Adrenal gland (tissue), 12 donors: ENCODE data around the gene GALK1. TPM values are rescaled to one million over a fixed set of nuclear protein-coding genes. Genes with fewer than 3 reads are reported as not detected.

ENCODE experiments used
- DNase-seq, 7 donors: peaks; one replicate each; pipeline ENCODE4 v3.0.0-alpha.2; 2019 to 2020
- H3K27ac ChIP-seq, 5 donors: fragments of 200-600 bp; sonication (generic) in 4 of 5; 1 replicate in 3 of 5; 2 replicates in 2 of 5; pipeline versions ENCODE4 v1.5.1 to v1.8.0; 2016 to 2020; ENCODE audit warnings: mild to moderate bottlenecking in 1 of 5
- H3K27me3 ChIP-seq: fragments of 200-600 bp; 2 replicates; pipeline ENCODE4 v1.8.0; 2021
- H3K36me3 ChIP-seq, 2 donors: fragments of 200-600 bp; replicated peaks in 1 of 2; 1 replicate in 1 of 2; 2 replicates in 1 of 2; pipeline versions ENCODE4 v1.5.1 to v1.8.0; 2018 to 2022
- H3K4me1 ChIP-seq, 2 donors: fragments of 200-600 bp; replicated peaks in 1 of 2; 1 replicate in 1 of 2; 2 replicates in 1 of 2; pipeline versions ENCODE4 v1.5.1 to v1.8.0; 2018 to 2021
- H3K4me3 ChIP-seq, 4 donors: fragments of 200-600 bp; sonication (generic) in 3 of 4; one replicate each; pipeline ENCODE4 v1.5.1; 2016 to 2018
- H3K9me3 ChIP-seq, 3 donors: fragments of 200-600 bp; sonication (generic) in 1 of 3; replicated peaks in 1 of 3; 1 replicate in 2 of 3; 2 replicates in 1 of 3; pipeline versions ENCODE4 v1.5.1 to v1.8.0; 2016 to 2021
- POLR2A ChIP-seq, 2 donors: fragments of 450-650 bp; IDR thresholded peaks; one replicate each; pipeline ENCODE4 v1.6.1; 2017; ENCODE audit warnings: antibody characterized with exemption in 2 of 2, mild to moderate bottlenecking in 2 of 2, moderate library complexity in 1 of 2
- WGBS, 4 donors: extraction: QIAGEN DNeasy Blood & Tissue Kit in 2 of 4; methylation state at CpG; one replicate each; pipeline versions ENCODE4 v1.1.5 to v1.1.7; 2013 to 2017; 5-methylcytosine and 5-hydroxymethylcytosine counted together
- intact Hi-C, 2 donors: fragments of 100-400 bp; cut with DNase I; formaldehyde crosslinking; loops; one replicate each; pipeline versions ENCODE4 v1.14.1 to v1.15.0; 2022 to 2023
- polyA plus RNA-seq, 3 donors: library from polyadenylated mRNA; stranded (reverse); fragments of 200-250 nt in 2 of 3; fragments of 350-450 nt in 1 of 3; fragmentation: Illumina TruSeq in 1 of 3; extraction: RNeasy Lipid Tissue Mini Kit (QIAGEN cat#74804) in 1 of 3; gene quantifications; one replicate each; pipeline ENCODE4 v1.2.3, GENCODE V29; 2013 to 2014
- total RNA-seq, 9 donors: library from RNA; depleted of rRNA in 4 of 9; stranded (reverse); fragments of >200 nt in 4 of 9; fragments of 120-200 nt in 1 of 9; fragmentation: NEBNext Ultra II Directional in 1 of 9; extraction: Animal tissue kit (Norgen Biotek cat#: 25700) in 1 of 9; gene quantifications; one replicate each; pipeline versions ENCODE4 v1.1.0 to v1.2.4, GENCODE V29; 2013 to 2023
- TF ChIP-seq, protein P1 (sequence below), 6 experiments: fragments of 450-650 bp in 4 of 6; fragments of 200-600 bp in 2 of 6; sonication (generic) in 1 of 6; IDR thresholded peaks; 1 replicate in 5 of 6; 2 replicates in 1 of 6; pipeline versions ENCODE4 v1.5.1 to v1.8.0; 2016 to 2021; ENCODE audit warnings: antibody characterized with exemption in 6 of 6, mild to moderate bottlenecking in 2 of 6, moderate library complexity in 1 of 6
- donor health status: healthy with polysubstance abuse.
- donor health status: Bipolar disorder and iron deficiency.
- donor health status: DM: yes; HTN: yes; CAD: no.
- donor health status: DM: no; HTN: no; CAD: no.
- donor health status: DM: no; HTN: no; CAD: no.
- donor health status: DM: yes; HTN: yes; CAD: no.

GALK1 gene
- total and polyA plus RNA-seq, 12 donors: 1.4 to 47.3 (median 25.3) TPM

DNA sequence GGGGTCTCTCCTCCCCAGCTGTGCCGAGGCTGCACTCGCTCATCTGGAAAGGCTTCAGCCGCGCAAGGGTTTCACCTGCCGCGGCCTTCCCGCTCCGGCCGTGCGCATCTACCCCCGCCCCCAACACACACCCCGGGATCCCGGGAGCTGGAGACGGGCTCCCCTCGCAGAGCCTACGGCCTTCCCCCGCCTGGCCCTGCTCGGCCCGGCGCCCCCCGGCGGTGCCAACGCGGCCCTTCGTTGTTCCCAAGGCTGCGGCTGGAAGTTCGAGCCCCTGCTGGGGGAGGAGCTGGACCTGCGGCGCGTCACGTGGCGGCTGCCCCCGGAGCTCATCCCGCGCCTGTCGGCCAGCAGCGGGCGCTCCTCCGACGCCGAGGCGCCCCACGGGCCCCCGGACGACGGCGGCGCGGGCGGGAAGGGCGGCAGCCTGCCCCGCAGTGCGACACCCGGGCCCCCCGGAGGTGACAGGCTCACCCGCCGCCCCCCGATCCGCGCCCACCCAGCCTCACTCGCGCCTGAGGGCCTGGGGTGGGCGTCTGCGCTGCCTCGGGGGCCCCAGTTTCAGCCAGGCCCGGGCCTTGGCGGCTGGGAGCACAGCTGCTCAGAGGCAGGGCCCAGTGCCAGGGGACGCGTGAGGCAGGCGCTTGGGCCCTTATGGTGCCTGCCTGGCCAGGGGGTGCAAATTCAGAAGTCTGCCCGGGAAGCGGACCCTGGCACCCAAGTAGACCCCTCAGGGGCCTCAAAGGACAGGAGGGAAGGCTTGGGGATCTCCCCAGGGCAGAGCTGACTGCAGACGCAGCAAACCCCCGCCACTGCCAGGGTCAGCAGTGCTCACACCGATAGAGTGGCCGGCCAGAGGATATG, 11.2 kb downstream of the GALK1 start:
- H3K27ac ChIP-seq: peak overlapping the region in 1 of 5 donors; percentile 59
- peaks cover 11 to 14% of the 10 kb centered on the region in 2 donors for H3K4me1 ChIP-seq
- WGBS, 4 donors: 2 to 73% (median 6%) methylated on average over 6 to 76 of the region's 76 CpGs
- intact Hi-C loops: no loop called here
- DNase-seq: peak in 5 of 7 donors; percentile 68 to 70 (median 69)
- TF ChIP-seq, protein P1, sequence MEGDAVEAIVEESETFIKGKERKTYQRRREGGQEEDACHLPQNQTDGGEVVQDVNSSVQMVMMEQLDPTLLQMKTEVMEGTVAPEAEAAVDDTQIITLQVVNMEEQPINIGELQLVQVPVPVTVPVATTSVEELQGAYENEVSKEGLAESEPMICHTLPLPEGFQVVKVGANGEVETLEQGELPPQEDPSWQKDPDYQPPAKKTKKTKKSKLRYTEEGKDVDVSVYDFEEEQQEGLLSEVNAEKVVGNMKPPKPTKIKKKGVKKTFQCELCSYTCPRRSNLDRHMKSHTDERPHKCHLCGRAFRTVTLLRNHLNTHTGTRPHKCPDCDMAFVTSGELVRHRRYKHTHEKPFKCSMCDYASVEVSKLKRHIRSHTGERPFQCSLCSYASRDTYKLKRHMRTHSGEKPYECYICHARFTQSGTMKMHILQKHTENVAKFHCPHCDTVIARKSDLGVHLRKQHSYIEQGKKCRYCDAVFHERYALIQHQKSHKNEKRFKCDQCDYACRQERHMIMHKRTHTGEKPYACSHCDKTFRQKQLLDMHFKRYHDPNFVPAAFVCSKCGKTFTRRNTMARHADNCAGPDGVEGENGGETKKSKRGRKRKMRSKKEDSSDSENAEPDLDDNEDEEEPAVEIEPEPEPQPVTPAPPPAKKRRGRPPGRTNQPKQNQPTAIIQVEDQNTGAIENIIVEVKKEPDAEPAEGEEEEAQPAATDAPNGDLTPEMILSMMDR (IDR thresholded peaks at IDR 0.05): peak in 4 of 6 experiments; percentile 9 to 69 (median 60)
- TF ChIP-seq POLR2A (IDR thresholded peaks at IDR 0.05): peak; percentile 8 to 25
- H3K9me3 ChIP-seq: no peaks in the 10 kb centered on the region
- H3K27me3 ChIP-seq: no peaks in the 10 kb centered on the region
- peaks cover 0 to 8% of the 10 kb centered on the region in 2 donors for H3K36me3 ChIP-seq
- peak overlapping the region in 1 of 4 donors; percentile 59 for H3K4me3 ChIP-seq

DNA sequence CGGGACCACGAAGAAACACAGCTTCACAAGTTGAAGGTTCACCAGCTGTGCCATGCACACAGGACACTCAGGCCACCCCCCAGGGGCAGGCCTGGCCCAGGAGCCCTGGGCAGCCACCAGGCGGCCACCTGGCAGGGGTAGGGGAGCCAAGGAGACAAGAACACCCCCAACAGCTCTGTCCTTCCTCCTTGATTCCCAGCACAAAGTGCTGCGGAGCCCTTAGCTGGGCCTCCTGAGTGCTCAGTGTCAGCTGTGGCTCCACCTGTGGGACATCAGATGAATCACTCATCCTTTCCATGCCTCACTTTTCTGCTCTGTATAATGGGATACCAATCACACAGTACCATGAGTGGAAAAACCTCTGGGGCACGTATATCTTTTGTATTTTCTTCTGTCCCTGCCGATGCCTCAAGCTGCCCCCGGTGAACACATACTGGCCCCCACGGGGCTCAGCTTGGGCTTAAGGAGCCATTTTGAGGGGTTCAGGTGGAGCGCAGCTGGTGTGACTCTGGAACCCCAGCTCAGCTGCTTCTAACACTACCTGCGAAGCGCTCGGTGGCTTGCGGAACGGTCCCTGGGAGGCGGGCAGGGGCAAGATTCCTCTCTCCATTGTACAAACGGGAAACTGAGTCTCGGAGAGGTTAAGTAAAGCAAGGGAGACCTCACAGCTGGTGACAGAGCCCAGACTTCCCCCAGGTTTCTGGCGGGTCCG, 12.0 kb downstream of the GALK1 start:
- Histone ChIP-seq H3K27ac (no peak overlapping the region), H3K4me3 (peak overlapping the region in 1 of 4 donors; percentile 59), H3K36me3 (peaks cover 0 to 3% of the 10 kb centered on the region in 2 donors), H3K9me3 (no peaks in the 10 kb centered on the region), H3K4me1 (peaks cover 11 to 14% of the 10 kb centered on the region in 2 donors), H3K27me3 (no peaks in the 10 kb centered on the region)
- DNase-seq: no peak
- TF ChIP-seq POLR2A (IDR thresholded peaks at IDR 0.05): no peak
- intact Hi-C loops: no loop called here
- 65 to 72% (median 68%) methylated on average over 10 to 19 of the region's 19 CpGs for WGBS, 4 donors

DNA sequence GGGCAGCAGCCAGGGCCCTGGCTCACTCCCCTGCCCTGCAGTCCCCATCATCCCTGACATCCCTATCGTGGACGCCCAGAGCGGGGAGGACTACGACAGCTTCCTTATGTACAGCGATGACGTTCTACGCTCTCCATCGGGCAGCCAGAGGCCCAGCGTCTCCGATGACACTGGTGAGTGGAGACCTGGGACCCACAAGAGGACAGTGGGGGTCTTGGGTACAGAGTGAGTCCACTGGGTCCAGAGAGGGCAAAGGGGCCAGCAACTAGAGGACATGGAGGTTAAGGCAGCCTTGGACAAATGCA, 12.6 kb downstream of the GALK1 start:
- 89 to 99% (median 93%) methylated on average over 8 to 10 of the region's 10 CpGs for WGBS, 4 donors
- TF ChIP-seq, protein P1 (IDR thresholded peaks at IDR 0.05): no peak
- H3K4me3 ChIP-seq: no peak overlapping the region
- peaks cover 11 to 18% of the 10 kb centered on the region in 2 donors for H3K4me1 ChIP-seq
- no peak for DNase-seq
- intact Hi-C loops: no loop called here
- H3K27me3 ChIP-seq: no peaks in the 10 kb centered on the region
- H3K9me3 ChIP-seq: no peaks in the 10 kb centered on the region
- H3K27ac ChIP-seq: no peak overlapping the region
- H3K36me3 ChIP-seq: no peaks in the 10 kb centered on the region

DNA sequence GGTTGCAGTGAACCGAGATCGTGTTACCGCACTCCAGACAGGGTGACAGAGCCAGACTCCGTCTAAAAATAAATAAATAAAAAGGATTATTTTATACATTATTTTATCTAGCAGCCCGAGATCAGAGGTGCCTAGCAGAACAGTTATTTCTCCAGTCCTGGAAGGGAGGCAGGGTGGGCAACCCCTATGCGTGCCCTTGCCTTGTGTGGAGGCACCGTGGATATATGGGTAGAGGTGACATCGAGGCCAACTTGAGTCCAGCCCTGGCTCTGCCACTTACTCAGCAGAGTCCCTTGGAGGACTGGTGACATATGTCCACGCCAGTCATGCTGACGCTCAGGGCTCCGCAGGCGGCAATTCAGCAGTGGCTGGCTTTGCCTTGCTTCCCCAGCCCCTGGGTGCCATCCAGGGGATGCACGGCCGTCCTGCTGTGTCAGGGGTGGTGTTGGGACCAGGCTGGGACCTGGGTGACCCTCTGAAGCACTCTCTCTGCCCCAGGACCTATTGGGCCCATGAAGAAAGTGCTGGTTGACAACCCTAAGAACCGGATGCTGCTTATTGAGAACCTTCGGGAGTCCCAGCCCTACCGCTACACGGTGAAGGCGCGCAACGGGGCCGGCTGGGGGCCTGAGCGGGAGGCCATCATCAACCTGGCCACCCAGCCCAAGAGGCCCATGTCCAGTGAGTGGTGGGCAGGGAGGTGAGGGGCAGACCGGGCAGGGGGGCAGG, 13.2 kb downstream of the GALK1 start:
- Histone ChIP-seq H3K9me3 (no peaks in the 10 kb centered on the region), H3K4me3 (no peak overlapping the region), H3K27me3 (no peaks in the 10 kb centered on the region), H3K36me3 (no peaks in the 10 kb centered on the region), H3K4me1 (peaks cover 11 to 19% of the 10 kb centered on the region in 2 donors), H3K27ac (no peak overlapping the region)
- no peak for TF ChIP-seq POLR2A (IDR thresholded peaks at IDR 0.05)
- intact Hi-C loops: no loop called here
- 76 to 84% (median 82%) methylated on average over 7 to 24 of the region's 24 CpGs for WGBS, 4 donors
- no peak for DNase-seq
